Measurements from ENCODE around the gene RPL11.
"Not testable (repeated sequence)": the region's sequence is repeated elsewhere in the genome, so short reads cannot be mapped to it uniquely, and the experiment has no call there.

RPL11 gene

GRCh38 chr1:23691499-23692307, at the start of gene RPL11:
Gene RPL11, plus strand, starts transcription at chr1:23691806. Its CDS starts 18 bp downstream, at chr1:23691824.
- DNase-seq (ENCODE audit: low read depth) = peak; percentile 67

DNA sequence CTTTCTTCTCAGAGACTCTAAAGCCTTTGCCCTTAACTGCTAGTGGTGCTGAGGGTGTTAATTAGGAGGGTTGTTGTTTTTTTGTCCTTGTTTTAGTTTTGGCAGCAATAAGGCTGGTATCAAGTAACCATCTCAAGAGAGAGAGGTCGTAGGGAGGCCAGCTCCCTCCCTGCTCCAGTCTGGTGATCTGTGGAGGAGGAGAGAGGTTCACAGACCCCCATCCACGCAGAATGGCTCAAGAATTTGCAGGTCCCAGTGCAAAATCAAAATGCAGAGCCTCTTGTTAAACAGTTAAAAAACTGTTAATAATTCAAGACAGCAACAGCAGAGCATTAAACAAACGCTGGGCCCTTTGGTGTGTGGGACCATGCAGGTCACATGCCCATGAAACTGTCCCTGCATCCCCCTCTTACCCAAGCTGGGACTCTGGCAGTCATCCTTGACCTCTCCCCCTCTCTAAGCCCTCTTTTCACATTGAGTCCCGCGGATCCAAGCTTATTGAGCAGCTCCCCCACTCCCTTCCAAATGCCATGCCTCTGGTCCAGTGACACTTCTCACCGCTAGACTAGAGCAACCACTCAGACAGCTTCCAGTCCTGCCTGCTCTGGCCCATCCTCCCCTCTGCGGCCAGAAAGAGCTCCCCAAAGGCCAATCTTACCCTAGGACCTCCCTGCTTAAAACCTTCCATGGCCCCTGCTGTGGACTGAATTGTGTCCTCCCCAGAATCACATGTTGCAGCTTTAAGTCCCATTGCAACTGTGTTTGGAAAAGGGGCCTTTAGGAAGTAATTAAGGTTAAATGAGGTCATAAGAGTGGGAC, 47.7 kb upstream of the RPL11 start:
- DNase-seq (ENCODE audit: low read depth) = no peak

DNA sequence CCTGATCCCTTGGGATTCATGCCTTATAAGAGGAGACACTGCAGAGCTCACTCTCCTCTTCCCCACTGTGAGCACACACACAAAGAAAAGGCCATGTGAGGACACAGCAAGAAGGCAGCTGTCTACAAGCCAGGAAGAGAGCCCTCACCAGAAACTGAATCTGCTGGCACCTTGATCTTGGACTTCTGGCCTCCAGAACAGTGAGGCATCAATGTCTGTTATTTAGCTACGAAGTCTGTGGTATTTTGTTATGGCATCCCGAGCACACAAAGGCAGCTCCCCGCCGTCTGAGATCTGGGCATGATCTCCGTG, 47.1 kb upstream of the RPL11 start:
- no peak for DNase-seq (ENCODE audit: low read depth)

- DNase-seq (ENCODE audit: low read depth) = no peak
Measured at GRCh38 chr1:23645338-23645737, 46.3 kb upstream of the RPL11 start.

- no peak for DNase-seq (ENCODE audit: low read depth)
Measured at GRCh38 chr1:23646091-23646490, 45.5 kb upstream of the RPL11 start.

DNA sequence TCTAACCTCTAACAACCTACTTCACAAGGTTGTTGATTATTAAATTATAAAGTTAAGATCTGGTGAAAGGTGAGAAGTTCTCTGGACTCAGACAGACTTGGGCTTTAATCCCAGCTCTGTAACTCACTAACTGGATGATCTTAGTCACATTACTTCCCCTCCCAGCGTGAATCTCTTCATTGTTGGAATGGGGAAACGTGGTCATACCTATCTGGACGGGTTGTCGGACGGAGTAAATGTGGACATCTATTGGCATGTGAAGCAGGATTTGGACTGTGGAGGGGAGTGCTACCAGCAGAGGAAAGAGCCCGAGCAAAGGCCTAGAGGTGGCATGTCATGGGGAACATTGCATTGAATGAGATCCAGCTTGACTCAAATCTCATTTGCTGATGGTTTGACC, 45.1 kb upstream of the RPL11 start:
- no peak for DNase-seq (ENCODE audit: low read depth)

DNA sequence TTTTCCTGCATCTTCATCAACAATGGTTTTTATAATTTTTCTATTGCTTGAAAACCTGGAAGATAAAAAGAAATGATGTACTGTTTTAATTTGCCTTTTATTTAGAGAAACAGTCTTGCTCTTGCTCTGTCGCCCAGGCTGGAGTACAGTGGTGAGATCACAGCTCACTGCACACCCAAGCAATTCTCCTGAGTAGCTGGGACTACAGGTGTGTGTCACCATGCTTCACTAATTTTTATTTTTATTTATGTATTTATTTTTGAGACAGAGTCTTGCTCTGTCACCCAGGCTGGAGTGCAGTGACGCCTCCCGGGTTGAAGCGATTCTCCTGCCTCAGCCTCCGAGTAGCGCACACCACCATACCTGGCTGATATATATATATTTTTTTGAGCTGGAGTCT, 43.0 kb upstream of the RPL11 start:
- DNase-seq (ENCODE audit: low read depth) = no peak

DNA sequence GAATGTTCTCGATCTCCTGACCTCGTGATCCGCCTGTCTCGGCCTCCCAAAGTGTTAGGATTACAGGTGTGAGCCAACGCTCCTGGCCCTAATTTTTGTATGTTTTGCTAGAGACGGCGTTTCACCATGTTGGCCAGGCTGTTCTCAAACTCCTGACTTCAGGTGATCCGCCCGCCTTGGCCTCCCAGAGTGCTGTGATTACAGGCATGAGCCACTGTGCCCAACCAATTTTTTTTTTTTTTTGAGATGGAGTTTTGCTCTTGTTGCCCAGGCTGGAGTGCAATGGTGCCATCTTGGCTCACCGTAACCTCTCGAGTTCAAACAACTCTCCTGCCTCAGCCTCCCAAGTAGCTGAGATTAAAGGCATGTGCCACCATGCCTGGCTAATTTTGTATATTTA, 42.4 kb upstream of the RPL11 start:
- DNase-seq (ENCODE audit: low read depth) = not testable (repeated sequence)

DNA sequence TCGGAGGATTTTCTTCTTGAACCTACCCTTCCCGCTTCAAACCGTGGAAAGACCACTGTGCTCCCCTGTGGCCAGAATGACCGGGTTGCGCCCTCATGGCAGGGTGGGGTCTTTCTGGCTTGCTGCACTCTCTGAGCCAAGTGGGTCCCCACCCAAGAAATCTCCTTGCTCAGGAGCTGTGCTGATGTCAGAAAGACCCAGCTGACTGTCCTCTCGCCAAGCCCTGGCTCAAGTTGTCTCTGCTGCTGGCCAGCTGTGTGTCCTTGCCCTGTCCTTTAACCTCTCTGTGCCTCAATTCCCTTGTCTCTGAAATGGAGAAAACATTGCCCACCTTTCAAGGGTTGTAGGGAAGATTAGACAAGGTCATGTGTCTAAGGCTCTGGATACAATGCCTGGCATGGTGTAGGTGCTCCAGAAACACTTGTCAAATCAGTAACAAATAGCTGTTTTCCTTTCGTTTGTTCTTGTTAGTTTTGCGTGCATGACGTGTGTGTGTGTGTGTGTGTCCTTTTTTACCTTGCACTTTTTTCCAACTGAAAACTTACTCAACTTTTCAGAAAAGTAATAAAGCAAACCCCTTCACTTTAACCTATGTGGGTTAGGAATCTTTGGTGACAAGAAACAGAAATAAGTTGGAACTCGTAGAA, 41.1 kb upstream of the RPL11 start:
- no peak for DNase-seq (ENCODE audit: low read depth)

- DNase-seq (ENCODE audit: low read depth) = no peak
Measured at GRCh38 chr1:23651069-23651808, 40.4 kb upstream of the RPL11 start.

DNA sequence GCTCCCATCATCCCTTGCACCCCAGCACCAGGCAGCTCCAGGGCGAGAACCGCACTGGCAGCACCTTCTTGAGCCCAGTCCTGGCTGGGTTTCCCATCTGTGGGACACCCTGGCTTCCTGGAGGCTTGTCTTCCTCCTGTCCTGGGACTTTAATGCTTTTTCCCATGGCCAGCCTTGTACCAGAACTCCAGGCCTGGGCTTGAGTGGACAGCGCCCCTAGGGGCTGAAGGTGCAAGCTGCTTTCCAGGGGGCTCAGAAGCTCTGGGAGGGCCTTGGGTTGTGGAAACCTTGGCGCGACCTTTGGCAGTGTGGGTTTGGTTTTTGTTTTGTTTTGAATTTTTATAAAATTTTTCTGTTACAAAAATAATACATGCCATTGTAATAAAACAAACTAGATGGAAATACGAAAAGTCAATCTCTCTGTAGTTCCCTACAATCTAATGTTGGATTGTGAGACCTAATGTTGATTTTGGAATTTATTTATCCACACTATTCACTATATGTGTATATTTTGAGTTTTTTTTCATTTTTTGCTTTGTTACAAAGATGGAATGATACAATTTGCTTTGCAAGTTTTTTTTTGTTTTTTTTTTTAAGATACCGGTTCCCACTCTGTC, 33.8 kb upstream of the RPL11 start:
- peak; percentile 10 for DNase-seq (ENCODE audit: low read depth)

DNA sequence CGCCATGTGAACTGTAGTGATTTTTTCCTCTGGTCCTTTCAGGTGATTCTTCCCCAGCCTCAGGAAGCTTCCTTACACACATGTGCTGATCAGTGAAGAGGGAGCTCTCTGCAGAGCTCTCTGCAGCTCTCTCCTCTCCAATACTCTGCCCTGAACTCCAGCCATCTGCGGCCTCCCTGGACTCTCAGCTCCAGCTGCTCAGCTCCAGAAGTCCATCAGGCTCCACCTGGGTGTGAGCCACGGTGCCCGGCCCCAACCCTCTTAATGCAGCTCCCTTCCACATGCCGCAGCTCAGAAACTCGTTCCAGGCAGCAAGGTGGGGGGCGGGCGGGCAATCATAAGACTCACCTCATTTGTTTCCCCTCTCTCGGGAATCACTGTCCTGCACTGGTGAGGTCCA, 30.9 kb upstream of the RPL11 start:
- no peak for DNase-seq (ENCODE audit: low read depth)

- DNase-seq (ENCODE audit: low read depth) = no peak
Measured at GRCh38 chr1:23661887-23662286, 29.7 kb upstream of the RPL11 start.

GRCh38 chr1:23664837-23665795, 26.5 kb upstream of the RPL11 start:
- DNase-seq (ENCODE audit: low read depth) = no peak

- DNase-seq (ENCODE audit: low read depth) = no peak
Measured at GRCh38 chr1:23667411-23667810, 24.2 kb upstream of the RPL11 start.

GRCh38 chr1:23670709-23671108, 20.9 kb upstream of the RPL11 start:
- DNase-seq (ENCODE audit: low read depth) = no peak

- DNase-seq (ENCODE audit: low read depth) = no peak
Measured at GRCh38 chr1:23673086-23673813, 18.4 kb upstream of the RPL11 start.

- DNase-seq (ENCODE audit: low read depth) = no peak
Measured at GRCh38 chr1:23679815-23680214, 11.8 kb upstream of the RPL11 start.

DNA sequence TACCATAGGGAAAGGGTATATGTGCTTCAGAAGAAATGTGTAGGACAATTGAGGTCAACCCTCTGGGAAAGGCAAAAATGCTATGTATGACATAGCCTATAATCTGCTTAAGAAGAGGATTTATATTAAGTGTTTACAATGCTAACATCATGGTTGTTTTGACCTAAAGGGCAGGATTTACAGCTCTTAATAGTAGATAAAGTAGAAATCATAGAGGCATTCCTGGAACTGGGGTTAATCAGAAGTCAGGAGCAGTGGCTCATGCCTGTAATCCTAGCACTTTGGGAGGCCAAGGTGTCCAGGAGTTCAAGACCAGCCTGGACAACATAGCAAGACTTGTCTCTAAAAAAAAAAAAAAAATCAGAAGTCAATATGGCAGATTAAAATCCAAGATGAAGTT, 8.7 kb upstream of the RPL11 start:
- no peak for DNase-seq (ENCODE audit: low read depth)

GRCh38 chr1:23684415-23684814, 7.2 kb upstream of the RPL11 start:
- no peak for DNase-seq (ENCODE audit: low read depth)
